NCI-H146 (cell line): ENCODE results near the gene TOP3A.
A peak's percentile ranks its signal among the peaks of the same experiment; 100 is the strongest.
"Not testable (repeated sequence)": the region's sequence is repeated elsewhere in the genome, so short reads cannot be mapped to it uniquely, and the experiment has no call there.

Experiments
- DNase-seq: peaks from one replicate; lab custom pipeline; 2025; lab: John Stamatoyannopoulos, UW

The TOP3A gene, protein sequence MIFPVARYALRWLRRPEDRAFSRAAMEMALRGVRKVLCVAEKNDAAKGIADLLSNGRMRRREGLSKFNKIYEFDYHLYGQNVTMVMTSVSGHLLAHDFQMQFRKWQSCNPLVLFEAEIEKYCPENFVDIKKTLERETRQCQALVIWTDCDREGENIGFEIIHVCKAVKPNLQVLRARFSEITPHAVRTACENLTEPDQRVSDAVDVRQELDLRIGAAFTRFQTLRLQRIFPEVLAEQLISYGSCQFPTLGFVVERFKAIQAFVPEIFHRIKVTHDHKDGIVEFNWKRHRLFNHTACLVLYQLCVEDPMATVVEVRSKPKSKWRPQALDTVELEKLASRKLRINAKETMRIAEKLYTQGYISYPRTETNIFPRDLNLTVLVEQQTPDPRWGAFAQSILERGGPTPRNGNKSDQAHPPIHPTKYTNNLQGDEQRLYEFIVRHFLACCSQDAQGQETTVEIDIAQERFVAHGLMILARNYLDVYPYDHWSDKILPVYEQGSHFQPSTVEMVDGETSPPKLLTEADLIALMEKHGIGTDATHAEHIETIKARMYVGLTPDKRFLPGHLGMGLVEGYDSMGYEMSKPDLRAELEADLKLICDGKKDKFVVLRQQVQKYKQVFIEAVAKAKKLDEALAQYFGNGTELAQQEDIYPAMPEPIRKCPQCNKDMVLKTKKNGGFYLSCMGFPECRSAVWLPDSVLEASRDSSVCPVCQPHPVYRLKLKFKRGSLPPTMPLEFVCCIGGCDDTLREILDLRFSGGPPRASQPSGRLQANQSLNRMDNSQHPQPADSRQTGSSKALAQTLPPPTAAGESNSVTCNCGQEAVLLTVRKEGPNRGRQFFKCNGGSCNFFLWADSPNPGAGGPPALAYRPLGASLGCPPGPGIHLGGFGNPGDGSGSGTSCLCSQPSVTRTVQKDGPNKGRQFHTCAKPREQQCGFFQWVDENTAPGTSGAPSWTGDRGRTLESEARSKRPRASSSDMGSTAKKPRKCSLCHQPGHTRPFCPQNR

GRCh38 chr17:18314731-18315561, at the start of gene TOP3A, which contains the start of gene SMCR8:
Gene TOP3A (minus strand): TSS chr17:18314994. CDS start chr17:18314778, 216 bp downstream.
Gene SMCR8 (plus strand): TSS chr17:18315293. CDS start chr17:18315790, 497 bp downstream.
- peak; percentile 96 for DNase-seq

DNA sequence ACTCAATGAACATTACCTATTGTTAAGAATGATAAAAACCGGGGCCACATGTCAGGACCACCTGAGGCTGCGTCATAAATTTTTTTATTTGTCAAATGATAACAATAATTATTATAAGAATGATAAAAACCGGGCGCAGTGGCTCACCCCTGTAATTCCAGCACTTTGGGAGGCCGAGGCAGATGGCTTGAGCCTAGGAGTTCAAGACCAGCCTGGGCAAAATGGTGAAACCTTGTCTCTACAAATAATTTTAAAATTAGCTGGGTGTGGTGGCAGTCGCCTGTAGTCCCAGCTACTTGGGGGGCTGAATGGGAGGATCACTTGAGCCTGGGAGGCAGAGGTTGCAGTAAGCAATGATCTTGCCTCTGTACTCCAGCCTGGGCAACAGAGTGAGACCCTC, 49.4 kb upstream of the TOP3A start:
- no peak for DNase-seq

GRCh38 chr17:18363101-18364049, 48.6 kb upstream of the TOP3A start, which contains the start of gene SHMT1:
Gene SHMT1 (minus strand): TSS chr17:18363550. CDS start chr17:18355981, 7,569 bp downstream.
- peak; percentile 94 for DNase-seq

GRCh38 chr17:18362698-18363100, 47.9 kb upstream of the TOP3A start:
- DNase-seq: peak; percentile 24

- DNase-seq: no peak
Measured at GRCh38 chr17:18361837-18362697, 47.3 kb upstream of the TOP3A start.

- no peak for DNase-seq
Measured at GRCh38 chr17:18360518-18360917, 45.7 kb upstream of the TOP3A start.

DNA sequence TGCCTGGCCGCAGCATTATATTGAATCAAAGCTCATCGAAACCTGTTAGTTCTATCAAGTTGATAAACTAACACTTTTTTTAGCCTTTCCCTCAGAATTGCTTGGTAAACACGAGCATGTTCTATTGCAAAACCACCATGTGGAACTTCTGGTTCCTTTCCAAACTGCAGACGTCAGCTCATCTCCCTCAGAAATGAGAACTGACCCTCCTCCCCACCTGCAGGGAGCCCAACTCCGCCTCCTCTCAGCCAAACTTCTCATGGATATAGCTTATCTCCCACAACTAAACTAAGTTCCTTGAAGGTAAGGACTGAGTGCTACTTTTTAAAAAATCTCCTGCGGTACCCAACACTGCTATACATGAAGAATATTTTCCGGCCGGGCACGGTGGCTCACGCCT, 41.8 kb upstream of the TOP3A start:
- no peak for DNase-seq

- no peak for DNase-seq
Measured at GRCh38 chr17:18353541-18353940, 38.7 kb upstream of the TOP3A start.

GRCh38 chr17:18344021-18344420, 29.2 kb upstream of the TOP3A start:
- no peak for DNase-seq

- no peak for DNase-seq
Measured at GRCh38 chr17:18339933-18340332, 25.1 kb upstream of the TOP3A start.

GRCh38 chr17:18338158-18338557, 23.4 kb upstream of the TOP3A start:
- DNase-seq: not testable (repeated sequence)

GRCh38 chr17:18332909-18333489, 18.2 kb upstream of the TOP3A start:
- DNase-seq: no peak

GRCh38 chr17:18331879-18332278, 17.1 kb upstream of the TOP3A start:
- DNase-seq: no peak

DNA sequence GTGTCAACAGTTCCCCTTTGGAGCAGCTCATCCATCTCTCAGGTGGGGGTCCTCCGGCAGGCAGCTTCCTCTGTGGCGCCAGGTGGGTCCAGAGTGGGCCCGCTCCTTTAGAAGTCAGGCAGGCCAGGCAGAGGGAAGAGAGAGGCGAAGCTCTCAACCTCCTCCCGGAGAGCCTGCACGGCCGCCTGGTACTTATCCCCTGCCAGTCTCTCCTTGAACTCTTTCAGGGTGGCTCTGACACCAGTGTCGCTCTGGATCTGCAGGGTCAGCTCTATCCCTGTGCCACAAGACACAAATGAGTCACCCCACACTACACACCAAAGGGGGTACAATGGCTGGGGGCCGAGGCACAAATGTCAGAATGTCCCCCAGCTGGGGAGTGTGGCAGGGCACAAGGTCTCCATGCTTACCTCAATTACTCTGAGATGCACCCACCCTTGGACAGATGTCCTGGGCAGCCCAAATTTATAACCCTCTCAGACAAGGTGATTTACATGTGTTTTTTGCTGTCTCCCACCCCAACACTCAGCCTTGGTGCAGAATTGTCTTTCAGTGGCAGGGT, 13.9 kb upstream of the TOP3A start:
- DNase-seq: no peak

DNA sequence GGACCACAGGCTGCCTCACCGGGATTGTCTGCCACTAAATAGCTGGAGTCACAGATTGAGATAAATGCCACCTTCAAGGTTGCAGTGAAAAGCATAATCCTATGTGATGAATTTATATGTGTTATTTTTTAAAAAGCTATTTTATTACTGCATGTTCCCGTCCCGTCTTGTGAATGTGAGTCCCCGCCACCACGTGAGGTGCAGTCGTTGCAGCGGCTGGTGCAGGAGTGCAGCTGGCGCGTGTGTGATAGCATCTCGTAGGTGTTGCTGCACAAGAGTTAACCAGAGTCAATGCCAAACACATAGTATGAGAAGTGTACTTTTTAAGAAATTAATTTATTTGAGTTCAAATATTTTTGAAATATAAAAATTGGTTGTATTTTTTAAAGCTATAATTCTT, 12.8 kb upstream of the TOP3A start:
- DNase-seq: no peak

GRCh38 chr17:18327093-18327492, 12.3 kb upstream of the TOP3A start:
- DNase-seq: no peak

- no peak for DNase-seq
Measured at GRCh38 chr17:18326572-18326971, 11.8 kb upstream of the TOP3A start.

DNA sequence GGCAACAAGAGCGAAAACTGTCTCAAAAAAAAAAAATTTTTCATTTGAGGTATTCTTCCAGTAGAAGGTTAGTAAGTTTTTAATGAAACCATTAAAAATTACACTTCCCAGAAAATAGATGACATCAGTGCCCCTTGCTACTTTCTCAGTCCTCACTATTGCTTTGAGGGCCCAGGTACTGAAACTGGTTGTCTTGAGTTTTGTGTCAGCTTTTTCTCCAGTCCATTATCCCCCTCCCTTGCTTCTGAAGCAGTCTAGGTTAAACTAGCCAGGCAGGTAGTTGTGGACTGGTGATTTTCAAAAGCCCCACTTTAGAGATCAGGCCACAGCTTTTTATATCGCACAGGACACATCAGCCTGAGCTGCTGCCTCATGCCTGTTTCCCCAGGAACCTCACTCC, 11.2 kb upstream of the TOP3A start:
- no peak for DNase-seq
